ENCODE data around the gene GTF2F2.

- no peak for TF ChIP-seq CTCF (IDR thresholded peaks at IDR 0.05; ENCODE audit: extremely low read depth in 1 of 2, insufficient read depth in 1 of 2, low read depth in 1 of 2, low read length in 2 of 2)
- TF ChIP-seq, protein P1, sequence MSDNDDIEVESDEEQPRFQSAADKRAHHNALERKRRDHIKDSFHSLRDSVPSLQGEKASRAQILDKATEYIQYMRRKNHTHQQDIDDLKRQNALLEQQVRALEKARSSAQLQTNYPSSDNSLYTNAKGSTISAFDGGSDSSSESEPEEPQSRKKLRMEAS (IDR thresholded peaks at IDR 0.05; ENCODE audit: insufficient read depth, insufficient read length) = no peak
- no peak for TF ChIP-seq JUN (IDR thresholded peaks at IDR 0.05; ENCODE audit: borderline replicate concordance, insufficient read depth, insufficient read length, low read depth)
- no peak for TF ChIP-seq POLR2A (IDR thresholded peaks at IDR 0.05; ENCODE audit: low read depth, low read length)
- no peak for TF ChIP-seq POLR2AphosphoS5 (IDR thresholded peaks at IDR 0.05; ENCODE audit: insufficient read depth, low read depth, low read length)
- TF ChIP-seq MYC (IDR thresholded peaks at IDR 0.05; ENCODE audit: low read depth, low read length) = no peak
- TF ChIP-seq FOS (IDR thresholded peaks at IDR 0.05; ENCODE audit: borderline replicate concordance, insufficient read depth, low read length) = no peak
- no peak for TF ChIP-seq EZH2 (IDR thresholded peaks at IDR 0.05; ENCODE audit: borderline replicate concordance, low read depth, low read length, severe bottlenecking)
Measured at GRCh38 chr13:45103449-45103848, 16.9 kb upstream of the GTF2F2 start.
